GM10266 (cell line): ENCODE data around the gene BMPR2.

ENCODE experiments used
- DNase-seq: peaks from one replicate; pipeline ENCODE4 v3.0.0; 2012; ENCODE audit errors: extremely low spot score
- CTCF ChIP-seq: IDR thresholded peaks from 2 replicates; pipeline ENCODE4 v1.5.1; 2012; ENCODE audit warnings: mild to moderate bottlenecking, low read depth; ENCODE audit not compliant: control insufficient read depth, insufficient read depth; ENCODE audit errors: missing control alignments

Gene BMPR2

GRCh38 chr2:202454536-202454935 is 78.4 kb downstream of the BMPR2 start:
- no peak for DNase-seq
- TF ChIP-seq CTCF = no peak

- no peak for DNase-seq
- TF ChIP-seq CTCF = no peak
Observed at GRCh38 chr2:202455114-202455513, 79.0 kb downstream of the BMPR2 start.

- no peak for TF ChIP-seq CTCF
- DNase-seq = no peak
Observed at GRCh38 chr2:202460119-202460518, 84.0 kb downstream of the BMPR2 start.

GRCh38 chr2:202479090-202479489 is 103.0 kb downstream of the BMPR2 start:
- DNase-seq = no peak
- TF ChIP-seq CTCF = no peak

GRCh38 chr2:202479610-202480009 is 103.5 kb downstream of the BMPR2 start:
- TF ChIP-seq CTCF = no peak
- DNase-seq = no peak

- DNase-seq = no peak
- TF ChIP-seq CTCF = no peak
Observed at GRCh38 chr2:202486351-202486750, 110.2 kb downstream of the BMPR2 start.

GRCh38 chr2:202488671-202489070 is 112.5 kb downstream of the BMPR2 start:
- no peak for DNase-seq
- TF ChIP-seq CTCF = no peak
